ENCODE results near the gene STOM. TPM values are rescaled to one million over a fixed set of nuclear protein-coding genes. Genes with fewer than 3 reads are reported as not detected.

STOM gene
- total RNA-seq, 1 experiment from 2014 or later: 72.4 TPM

DNA sequence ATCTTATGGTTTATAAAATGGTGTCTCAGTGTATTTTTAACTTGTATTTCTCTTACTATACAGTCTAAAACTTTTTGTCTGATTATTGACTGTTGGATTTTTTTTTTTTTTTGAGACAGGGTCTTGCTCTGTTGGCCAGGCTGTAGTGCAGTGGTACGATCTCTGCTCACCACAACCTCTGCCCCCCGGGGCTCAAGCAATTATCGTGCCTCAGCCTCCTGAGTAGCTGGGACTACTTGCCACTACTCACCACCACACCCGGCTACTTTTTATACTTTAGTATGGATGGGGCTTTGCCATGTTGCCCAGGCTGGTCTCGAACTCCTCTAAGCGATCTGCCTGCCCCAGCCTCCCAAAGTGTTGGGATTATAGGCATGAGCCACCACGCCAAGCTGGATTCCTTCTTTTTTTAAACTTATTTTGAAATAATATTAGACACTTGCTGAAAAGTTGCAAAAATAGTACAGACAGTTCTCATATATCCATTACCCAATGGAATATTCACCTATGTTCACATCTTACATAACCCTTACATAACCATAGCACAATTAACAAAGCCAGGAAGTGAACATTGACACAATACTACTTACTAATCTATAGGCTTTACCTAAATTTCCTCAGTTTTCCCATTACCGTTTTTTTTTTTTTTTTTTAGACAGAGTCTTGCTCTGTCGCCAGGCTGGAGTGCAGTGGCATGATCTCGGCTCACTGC, 47.2 kb downstream of the STOM start:
- ChIA-PET POLR2A (ENCODE audit: low non-redundant PET) (no interaction called here), CTCF (no interaction called here)
- Histone ChIP-seq H3K36me3 (ENCODE audit: insufficient read depth, low read length, poor library complexity, severe bottlenecking) (no peaks in the 10 kb centered on the region), H3K4me1 (ENCODE audit: insufficient read depth, low read length, poor library complexity, severe bottlenecking) (no peaks in the 10 kb centered on the region), H3K9me3 (ENCODE audit: low read depth, low read length, poor library complexity, severe bottlenecking) (no peaks in the 10 kb centered on the region), H3K27me3 (replicated peaks; ENCODE audit: insufficient read depth, low read depth, low read length, poor library complexity) (no peaks in the 10 kb centered on the region), H3K27ac (ENCODE audit: low read depth, low read length, poor library complexity, severe bottlenecking) (no peak overlapping the region), H3K4me3 (ENCODE audit: low read depth, low read length, poor library complexity, severe bottlenecking) (no peak overlapping the region)
- DNase-seq (ENCODE audit: low spot score): no peak
- no TSS peak for BruUV-seq (replicated peaks)
- no peak for TF ChIP-seq EZH2 (IDR thresholded peaks at IDR 0.05; ENCODE audit: borderline replicate concordance, low read depth, low read length, poor library complexity, severe bottlenecking)
- TF ChIP-seq, protein P1, sequence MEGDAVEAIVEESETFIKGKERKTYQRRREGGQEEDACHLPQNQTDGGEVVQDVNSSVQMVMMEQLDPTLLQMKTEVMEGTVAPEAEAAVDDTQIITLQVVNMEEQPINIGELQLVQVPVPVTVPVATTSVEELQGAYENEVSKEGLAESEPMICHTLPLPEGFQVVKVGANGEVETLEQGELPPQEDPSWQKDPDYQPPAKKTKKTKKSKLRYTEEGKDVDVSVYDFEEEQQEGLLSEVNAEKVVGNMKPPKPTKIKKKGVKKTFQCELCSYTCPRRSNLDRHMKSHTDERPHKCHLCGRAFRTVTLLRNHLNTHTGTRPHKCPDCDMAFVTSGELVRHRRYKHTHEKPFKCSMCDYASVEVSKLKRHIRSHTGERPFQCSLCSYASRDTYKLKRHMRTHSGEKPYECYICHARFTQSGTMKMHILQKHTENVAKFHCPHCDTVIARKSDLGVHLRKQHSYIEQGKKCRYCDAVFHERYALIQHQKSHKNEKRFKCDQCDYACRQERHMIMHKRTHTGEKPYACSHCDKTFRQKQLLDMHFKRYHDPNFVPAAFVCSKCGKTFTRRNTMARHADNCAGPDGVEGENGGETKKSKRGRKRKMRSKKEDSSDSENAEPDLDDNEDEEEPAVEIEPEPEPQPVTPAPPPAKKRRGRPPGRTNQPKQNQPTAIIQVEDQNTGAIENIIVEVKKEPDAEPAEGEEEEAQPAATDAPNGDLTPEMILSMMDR (conservative IDR thresholded peaks at IDR 0.05; ENCODE audit: low read depth, low read length): no peak
- intact Hi-C loops (cut with micrococcal nuclease; ENCODE audit: unreplicated experiment): no loop called here

DNA sequence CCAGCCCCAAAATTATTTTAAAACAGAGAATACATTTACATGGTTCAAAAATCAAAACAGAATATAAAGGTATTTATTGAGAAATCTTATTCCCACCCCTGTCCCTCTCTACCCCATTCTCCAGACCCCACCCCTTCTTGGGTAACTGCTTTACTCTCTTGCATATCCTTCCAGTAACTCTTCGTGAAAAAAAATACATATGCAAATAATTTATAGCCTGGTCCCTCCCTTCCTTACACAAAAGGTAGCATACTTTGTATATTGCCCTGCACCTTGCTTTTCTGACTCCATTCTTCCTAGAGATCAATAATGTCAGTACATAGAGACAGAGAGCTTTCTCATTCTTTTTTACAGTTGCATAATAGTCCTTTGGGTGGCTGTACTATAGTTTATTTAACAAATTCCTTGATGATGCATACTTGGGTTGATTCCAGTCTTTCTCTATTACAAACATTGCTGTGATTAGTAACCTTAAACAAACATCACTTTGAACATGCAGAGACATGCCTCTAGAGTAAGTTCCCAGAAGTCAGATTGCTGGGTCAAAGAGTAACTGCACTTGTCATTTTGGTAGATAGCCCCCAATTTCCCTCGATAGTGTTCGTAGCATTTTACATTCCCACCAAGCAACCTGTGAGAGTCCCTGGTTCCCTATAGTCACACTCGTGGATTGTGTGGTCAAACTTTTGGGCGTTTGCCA, 47.9 kb downstream of the STOM start:
- CTCF ChIA-PET: no interaction called here
- intact Hi-C loops (cut with micrococcal nuclease; ENCODE audit: unreplicated experiment): no loop called here
- DNase-seq (ENCODE audit: low spot score): no peak

DNA sequence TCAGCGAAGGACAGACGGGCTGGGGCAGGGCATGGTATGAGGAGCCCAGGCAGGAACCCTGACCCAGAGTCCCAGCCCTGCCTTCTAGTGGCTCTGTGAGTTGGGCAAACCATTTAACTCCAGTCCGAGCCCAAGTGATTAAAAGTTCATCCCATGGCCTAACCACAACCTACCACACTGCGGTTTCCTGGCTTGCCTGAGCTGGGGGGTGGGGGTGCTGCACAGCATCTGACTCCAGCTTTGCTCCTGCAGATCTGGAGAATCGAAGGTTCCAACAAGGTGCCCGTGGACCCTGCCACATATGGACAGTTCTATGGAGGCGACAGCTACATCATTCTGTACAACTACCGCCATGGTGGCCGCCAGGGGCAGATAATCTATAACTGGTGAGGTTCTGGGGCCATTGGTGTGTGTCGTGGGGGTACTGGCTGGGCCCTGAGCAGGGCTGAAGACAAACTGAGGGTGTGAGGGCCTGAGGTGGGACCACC, 49.0 kb downstream of the STOM start:
- H3K9me3 ChIP-seq (ENCODE audit: low read depth, low read length, poor library complexity, severe bottlenecking): no peaks in the 10 kb centered on the region
- no peaks in the 10 kb centered on the region for H3K36me3 ChIP-seq (ENCODE audit: insufficient read depth, low read length, poor library complexity, severe bottlenecking)
- ChIA-PET CTCF (interaction anchor here (0.6 to 2.4 kb wide), 6 partner anchors 11 to 107 kb away, joined by 3 to 27 read pairs (median 6); no protein-coding TSS in a partner anchor), POLR2A (ENCODE audit: low non-redundant PET) (no interaction called here)
- H3K4me1 ChIP-seq (ENCODE audit: insufficient read depth, low read length, poor library complexity, severe bottlenecking): no peaks in the 10 kb centered on the region
- H3K4me3 ChIP-seq (ENCODE audit: low read depth, low read length, poor library complexity, severe bottlenecking): no peak overlapping the region
- TF ChIP-seq, protein P1 (conservative IDR thresholded peaks at IDR 0.05; ENCODE audit: low read depth, low read length): no peak
- TF ChIP-seq EZH2 (IDR thresholded peaks at IDR 0.05; ENCODE audit: borderline replicate concordance, low read depth, low read length, poor library complexity, severe bottlenecking): no peak
- H3K27ac ChIP-seq (ENCODE audit: low read depth, low read length, poor library complexity, severe bottlenecking): no peak overlapping the region
- DNase-seq (ENCODE audit: low spot score): no peak
- H3K27me3 ChIP-seq (replicated peaks; ENCODE audit: insufficient read depth, low read depth, low read length, poor library complexity): no peaks in the 10 kb centered on the region
- intact Hi-C loops (cut with micrococcal nuclease; ENCODE audit: unreplicated experiment): loop anchor here (2.0 kb wide), 1 partner anchor 108 kb away; no protein-coding TSS in a partner anchor
- no TSS peak for BruUV-seq (replicated peaks)

More for the DNA sequence above, 47.9 kb downstream of the STOM start:
- TF ChIP-seq, protein P1 (conservative IDR thresholded peaks at IDR 0.05; ENCODE audit: low read depth, low read length): no peak
- no peak for TF ChIP-seq EZH2 (IDR thresholded peaks at IDR 0.05; ENCODE audit: borderline replicate concordance, low read depth, low read length, poor library complexity, severe bottlenecking)
- no peaks in the 10 kb centered on the region for H3K36me3 ChIP-seq (ENCODE audit: insufficient read depth, low read length, poor library complexity, severe bottlenecking)
- H3K9me3 ChIP-seq (ENCODE audit: low read depth, low read length, poor library complexity, severe bottlenecking): no peaks in the 10 kb centered on the region
- no peaks in the 10 kb centered on the region for H3K4me1 ChIP-seq (ENCODE audit: insufficient read depth, low read length, poor library complexity, severe bottlenecking)
- no peaks in the 10 kb centered on the region for H3K27me3 ChIP-seq (replicated peaks; ENCODE audit: insufficient read depth, low read depth, low read length, poor library complexity)
- POLR2A ChIA-PET (ENCODE audit: low non-redundant PET): no interaction called here
- H3K4me3 ChIP-seq (ENCODE audit: low read depth, low read length, poor library complexity, severe bottlenecking): no peak overlapping the region
- H3K27ac ChIP-seq (ENCODE audit: low read depth, low read length, poor library complexity, severe bottlenecking): no peak overlapping the region
- BruUV-seq (replicated peaks): no TSS peak

All from A673 (cell line).